ENCODE results near the gene ME3. TPM values are rescaled to one million over a fixed set of nuclear protein-coding genes. Genes with fewer than 3 reads are reported as not detected.

Gene ME3
- total and polyA plus RNA-seq, 2 experiments from 2014 or later: 7.5 to 10.9 TPM

GRCh38 chr11:86580535-86580934 lies 91.9 kb downstream of the ME3 start:
- Histone ChIP-seq H3K9ac (no peak overlapping the region), H2AFZ (no peak overlapping the region), H3F3A (ENCODE audit: insufficient read depth) (peaks cover 16% of the 10 kb centered on the region), H3K79me2 (ENCODE audit: insufficient read depth) (no peaks in the 10 kb centered on the region), H3K36me3 (ENCODE audit: low read depth) (no peaks in the 10 kb centered on the region), H3K4me1 (ENCODE audit: insufficient read depth) (peaks cover 15% of the 10 kb centered on the region), H3K9me2 (ENCODE audit: insufficient read depth) (no peaks in the 10 kb centered on the region), H3K9me3 (ENCODE audit: low read depth) (no peaks in the 10 kb centered on the region), H3K4me2 (ENCODE audit: unreplicated experiment) (no peak overlapping the region), H3K4me3 (no peak overlapping the region), H3K27ac (no peak overlapping the region), H4K20me1 (ENCODE audit: insufficient read depth) (no peaks in the 10 kb centered on the region), H3K27me3 (replicated peaks; ENCODE audit: insufficient read depth) (no peaks in the 10 kb centered on the region)
- 88 to 93% methylated on average over 2 of the region's 2 CpGs for WGBS, 2 experiments (ENCODE audit: low coverage in 1 of 2, low lambda C conversion rate in 2 of 2, missing lambda C conversion rate in 2 of 2)
- no peak for DNase-seq
- TF ChIP-seq EZH2 (IDR thresholded peaks at IDR 0.05; ENCODE audit: insufficient read depth, poor library complexity, severe bottlenecking) (no peak), EZH2phosphoT487 (IDR thresholded peaks at IDR 0.05; ENCODE audit: insufficient read depth, low read depth) (no peak)
- in situ Hi-C loops (cut with MboI): no loop called here

GRCh38 chr11:86579406-86579731 lies 93.0 kb downstream of the ME3 start:
- H3K36me3 ChIP-seq (ENCODE audit: low read depth): no peaks in the 10 kb centered on the region
- no peak overlapping the region for H3K4me2 ChIP-seq (ENCODE audit: unreplicated experiment)
- H3F3A ChIP-seq (ENCODE audit: insufficient read depth): peaks cover 16% of the 10 kb centered on the region
- H3K9me3 ChIP-seq (ENCODE audit: low read depth): no peaks in the 10 kb centered on the region
- H3K9me2 ChIP-seq (ENCODE audit: insufficient read depth): no peaks in the 10 kb centered on the region
- TF ChIP-seq EZH2 (IDR thresholded peaks at IDR 0.05; ENCODE audit: insufficient read depth, poor library complexity, severe bottlenecking) (no peak), EZH2phosphoT487 (IDR thresholded peaks at IDR 0.05; ENCODE audit: insufficient read depth, low read depth) (no peak)
- in situ Hi-C loops (cut with MboI): no loop called here
- H3K27me3 ChIP-seq (replicated peaks; ENCODE audit: insufficient read depth): no peaks in the 10 kb centered on the region
- no peak for DNase-seq
- H4K20me1 ChIP-seq (ENCODE audit: insufficient read depth): no peaks in the 10 kb centered on the region
- no peak overlapping the region for H2AFZ ChIP-seq
- WGBS, 2 experiments (ENCODE audit: low coverage in 1 of 2, low lambda C conversion rate in 2 of 2, missing lambda C conversion rate in 2 of 2): 80 to 84% methylated on average over 1 of the region's 1 CpG
- no peaks in the 10 kb centered on the region for H3K79me2 ChIP-seq (ENCODE audit: insufficient read depth)
- H3K4me1 ChIP-seq (ENCODE audit: insufficient read depth): peaks cover 15% of the 10 kb centered on the region
- H3K9ac ChIP-seq: no peak overlapping the region
- no peak overlapping the region for H3K27ac ChIP-seq
- H3K4me3 ChIP-seq: no peak overlapping the region

GRCh38 chr11:86578727-86579405 lies 93.5 kb downstream of the ME3 start:
- TF ChIP-seq EZH2 (IDR thresholded peaks at IDR 0.05; ENCODE audit: insufficient read depth, poor library complexity, severe bottlenecking) (no peak), EZH2phosphoT487 (IDR thresholded peaks at IDR 0.05; ENCODE audit: insufficient read depth, low read depth) (no peak)
- Histone ChIP-seq H3K27me3 (replicated peaks; ENCODE audit: insufficient read depth) (no peaks in the 10 kb centered on the region), H3K36me3 (ENCODE audit: low read depth) (no peaks in the 10 kb centered on the region), H3K27ac (0 out of 2 replicates have a peak overlapping the region, but pooled peaks have one; percentile 33), H3K4me3 (no peak overlapping the region), H2AFZ (no peak overlapping the region), H3K9ac (no peak overlapping the region), H3K4me1 (ENCODE audit: insufficient read depth) (peaks cover 15% of the 10 kb centered on the region), H3K9me3 (ENCODE audit: low read depth) (no peaks in the 10 kb centered on the region), H3F3A (ENCODE audit: insufficient read depth) (peaks cover 16% of the 10 kb centered on the region), H3K4me2 (ENCODE audit: unreplicated experiment) (peak overlapping the region; percentile 51), H3K9me2 (ENCODE audit: insufficient read depth) (no peaks in the 10 kb centered on the region), H3K79me2 (ENCODE audit: insufficient read depth) (no peaks in the 10 kb centered on the region), H4K20me1 (ENCODE audit: insufficient read depth) (no peaks in the 10 kb centered on the region)
- WGBS, 2 experiments (ENCODE audit: low coverage in 1 of 2, low lambda C conversion rate in 2 of 2, missing lambda C conversion rate in 2 of 2): 91 to 95% methylated on average over 2 of the region's 2 CpGs
- in situ Hi-C loops (cut with MboI): no loop called here
- no peak for DNase-seq

- Histone ChIP-seq H3K27ac (peak overlapping the region; percentile 33; the same call in 1 of the 2 replicates), H3K36me3 (ENCODE audit: low read depth) (no peaks in the 10 kb centered on the region), H4K20me1 (ENCODE audit: insufficient read depth) (no peaks in the 10 kb centered on the region), H3K79me2 (ENCODE audit: insufficient read depth) (no peaks in the 10 kb centered on the region), H3F3A (ENCODE audit: insufficient read depth) (peaks cover 16% of the 10 kb centered on the region), H2AFZ (no peak overlapping the region), H3K27me3 (replicated peaks; ENCODE audit: insufficient read depth) (no peaks in the 10 kb centered on the region), H3K4me2 (ENCODE audit: unreplicated experiment) (peak overlapping the region; percentile 51), H3K4me3 (peak overlapping the region; percentile 16; the same call in 1 of the 2 replicates), H3K9me2 (ENCODE audit: insufficient read depth) (no peaks in the 10 kb centered on the region), H3K9me3 (ENCODE audit: low read depth) (no peaks in the 10 kb centered on the region), H3K9ac (no peak overlapping the region), H3K4me1 (ENCODE audit: insufficient read depth) (peaks cover 15% of the 10 kb centered on the region)
- WGBS, 2 experiments (ENCODE audit: low coverage in 1 of 2, low lambda C conversion rate in 2 of 2, missing lambda C conversion rate in 2 of 2): 4 to 8% methylated on average over 10 of the region's 10 CpGs
- in situ Hi-C loops (cut with MboI): no loop called here
- TF ChIP-seq EZH2phosphoT487 (IDR thresholded peaks at IDR 0.05; ENCODE audit: insufficient read depth, low read depth): no peak
- TF ChIP-seq EZH2 (IDR thresholded peaks at IDR 0.05; ENCODE audit: insufficient read depth, poor library complexity, severe bottlenecking): no peak
- DNase-seq: peak; percentile 93
Observed at GRCh38 chr11:86577644-86578636, 94.5 kb downstream of the ME3 start.

Measured in GM23248 (cell line).